Uterus (tissue), 2 donors: ENCODE measurements around the gene LYAR.

Experiments
- CTCF ChIP-seq, 4 experiments: fragments of 200-600 bp in 2 of 4; fragments of 450-650 bp in 2 of 4; sonication (generic) in 2 of 4; IDR thresholded peaks; one replicate each; pipeline ENCODE4 v1.5.1; 2016 to 2019; ENCODE audit warnings: antibody characterized with exemption in 4 of 4, mild to moderate bottlenecking in 2 of 4, moderate library complexity in 1 of 4
- POLR2A ChIP-seq, 2 donors: fragments of 450-650 bp; IDR thresholded peaks; one replicate each; pipeline ENCODE4 v1.6.1; 2016; ENCODE audit warnings: antibody characterized with exemption in 2 of 2, mild to moderate bottlenecking in 1 of 2, moderate library complexity in 1 of 2

- TF ChIP-seq CTCF (IDR thresholded peaks at IDR 0.05) (no peak), POLR2A (IDR thresholded peaks at IDR 0.05) (no peak)
Measured at GRCh38 chr4:4302416-4302815, 12.5 kb upstream of the LYAR start.
